Chondrocyte (in vitro differentiated cells): Measurements from ENCODE around the gene DYNC1I1. TPM values are rescaled to one million over a fixed set of nuclear protein-coding genes. Genes with fewer than 3 reads are reported as not detected.

ENCODE experiments used
- DNase-seq: peaks from one replicate; pipeline ENCODE4 v3.0.0; 2021; ENCODE audit warnings: mixed read lengths, low spot score
- H3K27ac Mint-ChIP-seq: one replicate; pipeline ENCODE4 v1.8.0; 2021; ENCODE audit warnings: mild to moderate bottlenecking, moderate library complexity, mixed read lengths; ENCODE audit not compliant: unreplicated experiment
- H3K27me3 Mint-ChIP-seq: 2 replicates; pipeline ENCODE4 v1.8.0; 2021; ENCODE audit warnings: low read depth, mixed read lengths
- H3K36me3 Mint-ChIP-seq: 2 replicates; pipeline ENCODE4 v1.8.0; 2021; ENCODE audit warnings: low read depth, mixed read lengths
- H3K4me1 Mint-ChIP-seq: 2 replicates; pipeline ENCODE4 v1.8.0; 2021; ENCODE audit warnings: low read depth, mild to moderate bottlenecking, mixed read lengths
- H3K4me3 Mint-ChIP-seq: one replicate; pipeline ENCODE4 v1.8.0; 2021; ENCODE audit warnings: mild to moderate bottlenecking, moderate library complexity, mixed read lengths; ENCODE audit not compliant: unreplicated experiment
- H3K9me3 Mint-ChIP-seq: 2 replicates; pipeline ENCODE4 v1.8.0; 2021; ENCODE audit warnings: low read depth, mixed read lengths
- CTCF ChIP-seq: fragments of 200-600 bp; sonication (generic); IDR thresholded peaks from 2 replicates; pipeline ENCODE4 v1.5.0; 2021; ENCODE audit warnings: antibody characterized with exemption, mild to moderate bottlenecking, moderate library complexity
- total RNA-seq: library from RNA; stranded (reverse); gene quantifications from 3 replicates; pipeline ENCODE4 v1.2.1, GENCODE V29; 2021

The DYNC1I1 gene
- total RNA-seq, 1 donor from 2014 or later, result 17.4 TPM

- Mint-ChIP-seq H3K27me3 (no peaks in the 10 kb centered on the region), H3K4me1 (peaks cover 81% of the 10 kb centered on the region)
Observed at GRCh38 chr7:95777269-95777668, 4.9 kb downstream of the DYNC1I1 start.

DNA sequence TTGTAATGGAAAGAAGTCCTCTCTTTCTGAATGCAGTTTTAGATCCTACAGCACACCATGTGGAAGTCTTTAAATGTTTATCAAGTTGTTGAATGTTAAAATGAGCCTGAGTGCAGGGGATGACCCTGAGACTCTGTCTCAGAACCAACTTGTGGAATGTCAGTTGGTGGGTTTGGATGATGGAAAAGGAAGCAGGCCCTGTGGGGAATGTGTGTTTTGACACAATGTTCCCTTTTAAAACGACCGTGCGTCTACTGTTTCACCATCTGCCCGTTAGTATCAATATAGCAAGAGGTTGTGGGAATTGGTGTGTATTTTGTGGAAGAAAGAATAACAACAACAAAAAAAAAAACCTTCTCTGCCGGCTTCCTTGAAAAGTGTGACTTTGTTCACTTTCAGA is 8.3 kb downstream of the DYNC1I1 start:
- peaks cover 81% of the 10 kb centered on the region for H3K4me1 Mint-ChIP-seq
- DNase-seq, result no peak
- H3K36me3 Mint-ChIP-seq, result no peaks in the 10 kb centered on the region
- peak overlapping the region; percentile 3 for H3K4me3 Mint-ChIP-seq
- H3K9me3 Mint-ChIP-seq, result peaks cover 5% of the 10 kb centered on the region
- H3K27me3 Mint-ChIP-seq, result no peaks in the 10 kb centered on the region
- TF ChIP-seq CTCF, result no peak
- peak overlapping the region; percentile 85 for H3K27ac Mint-ChIP-seq

More at GRCh38 chr7:95777269-95777668, 4.9 kb downstream of the DYNC1I1 start:
- Mint-ChIP-seq H3K36me3 (no peaks in the 10 kb centered on the region), H3K9me3 (peaks cover under 1% of the 10 kb centered on the region), H3K4me3 (no peak overlapping the region), H3K27ac (no peak overlapping the region)
- no peak for TF ChIP-seq CTCF
- no peak for DNase-seq

GRCh38 chr7:95781961-95782586 is 9.7 kb downstream of the DYNC1I1 start:
- Mint-ChIP-seq H3K9me3 (peaks cover 5% of the 10 kb centered on the region), H3K4me3 (no peak overlapping the region), H3K36me3 (no peaks in the 10 kb centered on the region), H3K27me3 (no peaks in the 10 kb centered on the region), H3K27ac (peak overlapping the region; percentile 67), H3K4me1 (peaks cover 77% of the 10 kb centered on the region)
- TF ChIP-seq CTCF, result no peak
- DNase-seq, result no peak

DNA sequence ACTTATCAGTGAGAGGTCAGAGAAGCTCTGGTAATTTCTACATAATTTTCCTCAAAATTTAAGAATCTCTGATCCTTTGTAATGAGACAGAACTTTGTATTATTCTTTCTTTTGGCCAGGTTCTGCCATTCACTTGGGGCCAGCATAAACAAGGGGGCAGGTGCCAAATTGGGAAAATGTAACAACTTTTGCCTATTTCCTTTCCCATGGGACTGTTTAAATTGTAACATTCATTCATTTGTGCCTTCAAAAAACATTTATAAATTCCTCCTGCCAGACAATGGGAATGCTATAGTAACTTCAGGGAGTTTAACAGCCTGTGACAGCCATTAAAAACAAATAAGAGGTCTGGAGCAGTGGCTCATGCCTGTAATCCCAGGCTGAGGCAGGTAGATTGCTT is 12.4 kb downstream of the DYNC1I1 start:
- H3K4me3 Mint-ChIP-seq, result no peak overlapping the region
- DNase-seq, result no peak
- H3K27ac Mint-ChIP-seq, result peak overlapping the region; percentile 86
- H3K36me3 Mint-ChIP-seq, result no peaks in the 10 kb centered on the region
- no peaks in the 10 kb centered on the region for H3K27me3 Mint-ChIP-seq
- peaks cover 64% of the 10 kb centered on the region for H3K4me1 Mint-ChIP-seq
- TF ChIP-seq CTCF, result no peak
- peaks cover 5% of the 10 kb centered on the region for H3K9me3 Mint-ChIP-seq

- Mint-ChIP-seq H3K4me1 (peaks cover 38% of the 10 kb centered on the region), H3K27ac (no peak overlapping the region), H3K4me3 (no peak overlapping the region), H3K36me3 (peaks cover 6% of the 10 kb centered on the region), H3K27me3 (no peaks in the 10 kb centered on the region), H3K9me3 (peaks cover 6% of the 10 kb centered on the region)
- no peak for DNase-seq
- TF ChIP-seq CTCF, result no peak
Observed at GRCh38 chr7:95788258-95788657, 15.9 kb downstream of the DYNC1I1 start.
